Mammary epithelial cell (primary cell): ENCODE results near the gene GMEB2.

ENCODE experiments used
- EZH2 ChIP-seq: IDR thresholded peaks from 2 replicates; pipeline ENCODE4 v1.6.1; 2012; ENCODE audit warnings: low read length, inconsistent platforms, borderline replicate concordance
- TF ChIP-seq, protein P1 (sequence below), 2 donors: IDR thresholded peaks in 1 of 2; conservative IDR thresholded peaks in 1 of 2; 2 replicates each; pipeline ENCODE4 v1.5.1; 2011 to 2012; ENCODE audit warnings: inconsistent platforms in 2 of 2, low read length in 2 of 2, mild to moderate bottlenecking in 2 of 2, control low read depth in 1 of 2, low read depth in 1 of 2; ENCODE audit not compliant: insufficient read depth in 1 of 2; ENCODE audit errors: extremely low read depth in 1 of 2

DNA sequence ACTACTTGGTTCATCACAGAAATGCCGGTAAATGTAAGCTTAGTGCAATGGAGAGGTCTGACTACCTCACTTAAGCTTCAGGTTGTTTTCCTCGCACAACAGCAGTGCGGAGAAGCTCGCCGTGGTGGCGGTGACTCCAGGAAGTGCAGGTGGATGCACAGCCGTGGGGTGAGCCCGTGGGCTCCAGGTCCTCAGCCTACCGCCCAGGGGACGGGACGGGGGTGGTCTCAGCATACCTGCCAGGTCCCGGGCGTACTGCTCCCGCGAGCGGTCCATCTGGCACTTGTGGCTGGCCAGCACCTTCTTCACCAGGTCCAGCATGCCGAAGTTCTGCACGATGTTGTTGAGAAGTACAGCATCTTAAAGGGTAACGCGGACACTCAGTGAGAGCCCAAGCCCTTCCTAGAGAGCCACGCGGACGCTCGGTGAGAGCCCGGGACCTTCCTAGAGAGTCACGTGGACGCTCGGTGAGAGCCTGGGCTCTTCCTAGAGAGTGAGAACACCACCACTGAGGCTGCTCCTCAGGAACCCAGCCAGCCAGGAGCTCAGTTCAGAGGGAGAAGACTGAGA, 35.0 kb downstream of the GMEB2 start:
- TF ChIP-seq, protein P1, sequence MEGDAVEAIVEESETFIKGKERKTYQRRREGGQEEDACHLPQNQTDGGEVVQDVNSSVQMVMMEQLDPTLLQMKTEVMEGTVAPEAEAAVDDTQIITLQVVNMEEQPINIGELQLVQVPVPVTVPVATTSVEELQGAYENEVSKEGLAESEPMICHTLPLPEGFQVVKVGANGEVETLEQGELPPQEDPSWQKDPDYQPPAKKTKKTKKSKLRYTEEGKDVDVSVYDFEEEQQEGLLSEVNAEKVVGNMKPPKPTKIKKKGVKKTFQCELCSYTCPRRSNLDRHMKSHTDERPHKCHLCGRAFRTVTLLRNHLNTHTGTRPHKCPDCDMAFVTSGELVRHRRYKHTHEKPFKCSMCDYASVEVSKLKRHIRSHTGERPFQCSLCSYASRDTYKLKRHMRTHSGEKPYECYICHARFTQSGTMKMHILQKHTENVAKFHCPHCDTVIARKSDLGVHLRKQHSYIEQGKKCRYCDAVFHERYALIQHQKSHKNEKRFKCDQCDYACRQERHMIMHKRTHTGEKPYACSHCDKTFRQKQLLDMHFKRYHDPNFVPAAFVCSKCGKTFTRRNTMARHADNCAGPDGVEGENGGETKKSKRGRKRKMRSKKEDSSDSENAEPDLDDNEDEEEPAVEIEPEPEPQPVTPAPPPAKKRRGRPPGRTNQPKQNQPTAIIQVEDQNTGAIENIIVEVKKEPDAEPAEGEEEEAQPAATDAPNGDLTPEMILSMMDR (conservative IDR thresholded peaks at IDR 0.05 in 1 of 2, IDR thresholded peaks at IDR 0.05 in 1 of 2; ENCODE audit: extremely low read depth in 1 of 2, insufficient read depth in 1 of 2, low read depth in 1 of 2, low read length in 2 of 2): no peak
- TF ChIP-seq EZH2: no peak
